ENCODE data around the gene MITF.

DNA sequence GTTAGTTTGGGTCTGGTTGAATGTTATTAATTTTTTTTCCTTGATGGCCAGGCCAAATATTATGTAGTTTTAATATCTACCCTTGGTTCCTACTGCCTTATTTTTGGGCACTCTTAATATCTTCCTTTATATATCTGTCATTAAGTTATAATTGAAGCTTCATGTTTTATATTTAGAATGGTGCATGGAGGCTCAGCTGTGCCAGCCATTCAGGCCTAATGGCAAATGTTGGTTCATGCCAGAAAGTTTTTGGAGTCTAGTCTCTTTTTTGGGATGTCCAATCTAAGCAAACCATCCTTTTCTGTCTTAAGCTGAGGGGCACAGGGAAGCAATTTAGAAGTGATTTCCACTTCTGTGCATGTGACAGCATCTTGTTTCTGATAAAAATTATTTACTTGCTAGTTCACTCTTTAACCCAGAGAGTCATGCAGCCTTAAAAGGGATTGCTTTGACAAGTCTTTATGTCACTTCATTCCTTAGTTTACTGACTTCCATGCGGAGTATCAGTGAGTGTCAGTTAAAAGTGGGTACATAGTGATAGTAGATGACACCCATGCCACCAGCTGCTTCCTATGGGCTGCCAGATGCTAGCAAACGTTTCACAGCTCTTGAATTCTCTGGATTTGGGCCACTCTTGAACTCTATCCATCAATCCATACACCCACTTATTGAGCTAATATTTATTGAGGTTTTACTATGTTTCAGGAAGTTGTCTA lies 33.0 kb downstream of the MITF start:
- TF ChIP-seq, protein P1, sequence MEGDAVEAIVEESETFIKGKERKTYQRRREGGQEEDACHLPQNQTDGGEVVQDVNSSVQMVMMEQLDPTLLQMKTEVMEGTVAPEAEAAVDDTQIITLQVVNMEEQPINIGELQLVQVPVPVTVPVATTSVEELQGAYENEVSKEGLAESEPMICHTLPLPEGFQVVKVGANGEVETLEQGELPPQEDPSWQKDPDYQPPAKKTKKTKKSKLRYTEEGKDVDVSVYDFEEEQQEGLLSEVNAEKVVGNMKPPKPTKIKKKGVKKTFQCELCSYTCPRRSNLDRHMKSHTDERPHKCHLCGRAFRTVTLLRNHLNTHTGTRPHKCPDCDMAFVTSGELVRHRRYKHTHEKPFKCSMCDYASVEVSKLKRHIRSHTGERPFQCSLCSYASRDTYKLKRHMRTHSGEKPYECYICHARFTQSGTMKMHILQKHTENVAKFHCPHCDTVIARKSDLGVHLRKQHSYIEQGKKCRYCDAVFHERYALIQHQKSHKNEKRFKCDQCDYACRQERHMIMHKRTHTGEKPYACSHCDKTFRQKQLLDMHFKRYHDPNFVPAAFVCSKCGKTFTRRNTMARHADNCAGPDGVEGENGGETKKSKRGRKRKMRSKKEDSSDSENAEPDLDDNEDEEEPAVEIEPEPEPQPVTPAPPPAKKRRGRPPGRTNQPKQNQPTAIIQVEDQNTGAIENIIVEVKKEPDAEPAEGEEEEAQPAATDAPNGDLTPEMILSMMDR (IDR thresholded peaks at IDR 0.05; ENCODE audit: low read depth, low read length): no peak
- no peak for TF ChIP-seq POLR2A (IDR thresholded peaks at IDR 0.05; ENCODE audit: extremely low read depth, insufficient read length)
- TF ChIP-seq MYC (IDR thresholded peaks at IDR 0.05; ENCODE audit: low read depth, low read length): no peak
- no peak for TF ChIP-seq MAX (IDR thresholded peaks at IDR 0.05; ENCODE audit: low read depth, low read length)
